ENCODE results near the gene ACAA2. TPM values are rescaled to one million over a fixed set of nuclear protein-coding genes. Genes with fewer than 3 reads are reported as not detected.
"Not testable (repeated sequence)": the region's sequence is repeated elsewhere in the genome, so short reads cannot be mapped to it uniquely, and the experiment has no call there.

ACAA2 gene
- total RNA-seq, 1 experiment from 2014 or later, result 136 TPM

DNA sequence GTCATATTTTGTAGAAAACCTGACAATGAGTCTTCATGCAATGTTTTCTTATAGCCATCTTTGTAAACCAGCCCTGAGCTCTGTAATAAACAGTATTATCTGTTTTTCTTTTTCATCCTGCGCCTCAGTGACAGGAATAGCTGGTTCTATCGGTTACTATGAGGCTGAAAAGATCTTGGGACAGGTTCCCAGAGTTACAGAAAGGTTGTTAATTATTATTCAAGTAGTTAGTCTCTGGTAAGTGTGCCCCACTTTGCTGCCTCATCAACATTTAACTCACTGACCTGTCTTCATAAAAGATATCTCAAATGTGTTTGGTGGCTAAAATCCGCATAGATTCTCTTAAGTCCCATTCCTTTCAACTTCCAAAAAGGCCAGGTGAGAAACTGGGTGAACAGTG is 18.6 kb downstream of the ACAA2 start (continued):
- TF ChIP-seq, protein P1, sequence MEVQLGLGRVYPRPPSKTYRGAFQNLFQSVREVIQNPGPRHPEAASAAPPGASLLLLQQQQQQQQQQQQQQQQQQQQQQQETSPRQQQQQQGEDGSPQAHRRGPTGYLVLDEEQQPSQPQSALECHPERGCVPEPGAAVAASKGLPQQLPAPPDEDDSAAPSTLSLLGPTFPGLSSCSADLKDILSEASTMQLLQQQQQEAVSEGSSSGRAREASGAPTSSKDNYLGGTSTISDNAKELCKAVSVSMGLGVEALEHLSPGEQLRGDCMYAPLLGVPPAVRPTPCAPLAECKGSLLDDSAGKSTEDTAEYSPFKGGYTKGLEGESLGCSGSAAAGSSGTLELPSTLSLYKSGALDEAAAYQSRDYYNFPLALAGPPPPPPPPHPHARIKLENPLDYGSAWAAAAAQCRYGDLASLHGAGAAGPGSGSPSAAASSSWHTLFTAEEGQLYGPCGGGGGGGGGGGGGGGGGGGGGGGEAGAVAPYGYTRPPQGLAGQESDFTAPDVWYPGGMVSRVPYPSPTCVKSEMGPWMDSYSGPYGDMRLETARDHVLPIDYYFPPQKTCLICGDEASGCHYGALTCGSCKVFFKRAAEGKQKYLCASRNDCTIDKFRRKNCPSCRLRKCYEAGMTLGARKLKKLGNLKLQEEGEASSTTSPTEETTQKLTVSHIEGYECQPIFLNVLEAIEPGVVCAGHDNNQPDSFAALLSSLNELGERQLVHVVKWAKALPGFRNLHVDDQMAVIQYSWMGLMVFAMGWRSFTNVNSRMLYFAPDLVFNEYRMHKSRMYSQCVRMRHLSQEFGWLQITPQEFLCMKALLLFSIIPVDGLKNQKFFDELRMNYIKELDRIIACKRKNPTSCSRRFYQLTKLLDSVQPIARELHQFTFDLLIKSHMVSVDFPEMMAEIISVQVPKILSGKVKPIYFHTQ (CRISPR knock-in tag; IDR thresholded peaks at IDR 0.05), result no peak
- TF ChIP-seq ZNF121 (CRISPR knock-in tag; IDR thresholded peaks at IDR 0.05), result no peak
- TF ChIP-seq MXD4 (CRISPR knock-in tag; IDR thresholded peaks at IDR 0.05; ENCODE audit: borderline replicate concordance), result no peak
- no peak for TF ChIP-seq CBFB (CRISPR knock-in tag; IDR thresholded peaks at IDR 0.05; ENCODE audit: low read depth)
- TF ChIP-seq, protein P2, sequence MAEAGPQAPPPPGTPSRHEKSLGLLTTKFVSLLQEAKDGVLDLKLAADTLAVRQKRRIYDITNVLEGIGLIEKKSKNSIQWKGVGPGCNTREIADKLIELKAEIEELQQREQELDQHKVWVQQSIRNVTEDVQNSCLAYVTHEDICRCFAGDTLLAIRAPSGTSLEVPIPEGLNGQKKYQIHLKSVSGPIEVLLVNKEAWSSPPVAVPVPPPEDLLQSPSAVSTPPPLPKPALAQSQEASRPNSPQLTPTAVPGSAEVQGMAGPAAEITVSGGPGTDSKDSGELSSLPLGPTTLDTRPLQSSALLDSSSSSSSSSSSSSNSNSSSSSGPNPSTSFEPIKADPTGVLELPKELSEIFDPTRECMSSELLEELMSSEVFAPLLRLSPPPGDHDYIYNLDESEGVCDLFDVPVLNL (CRISPR knock-in tag; IDR thresholded peaks at IDR 0.05; ENCODE audit: borderline replicate concordance, low read depth), result no peak
- no peak for TF ChIP-seq ETV6 (CRISPR knock-in tag; IDR thresholded peaks at IDR 0.05)
- no peak for TF ChIP-seq CREB1 (CRISPR knock-in tag; IDR thresholded peaks at IDR 0.05)
- TF ChIP-seq NR3C1 (CRISPR knock-in tag; conservative IDR thresholded peaks at IDR 0.05; ENCODE audit: low read depth), result no peak
- TF ChIP-seq NR2C2 (CRISPR knock-in tag; IDR thresholded peaks at IDR 0.05), result no peak
- TF ChIP-seq, protein P3, sequence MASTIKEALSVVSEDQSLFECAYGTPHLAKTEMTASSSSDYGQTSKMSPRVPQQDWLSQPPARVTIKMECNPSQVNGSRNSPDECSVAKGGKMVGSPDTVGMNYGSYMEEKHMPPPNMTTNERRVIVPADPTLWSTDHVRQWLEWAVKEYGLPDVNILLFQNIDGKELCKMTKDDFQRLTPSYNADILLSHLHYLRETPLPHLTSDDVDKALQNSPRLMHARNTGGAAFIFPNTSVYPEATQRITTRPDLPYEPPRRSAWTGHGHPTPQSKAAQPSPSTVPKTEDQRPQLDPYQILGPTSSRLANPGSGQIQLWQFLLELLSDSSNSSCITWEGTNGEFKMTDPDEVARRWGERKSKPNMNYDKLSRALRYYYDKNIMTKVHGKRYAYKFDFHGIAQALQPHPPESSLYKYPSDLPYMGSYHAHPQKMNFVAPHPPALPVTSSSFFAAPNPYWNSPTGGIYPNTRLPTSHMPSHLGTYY (CRISPR knock-in tag; IDR thresholded peaks at IDR 0.05), result no peak

DNA sequence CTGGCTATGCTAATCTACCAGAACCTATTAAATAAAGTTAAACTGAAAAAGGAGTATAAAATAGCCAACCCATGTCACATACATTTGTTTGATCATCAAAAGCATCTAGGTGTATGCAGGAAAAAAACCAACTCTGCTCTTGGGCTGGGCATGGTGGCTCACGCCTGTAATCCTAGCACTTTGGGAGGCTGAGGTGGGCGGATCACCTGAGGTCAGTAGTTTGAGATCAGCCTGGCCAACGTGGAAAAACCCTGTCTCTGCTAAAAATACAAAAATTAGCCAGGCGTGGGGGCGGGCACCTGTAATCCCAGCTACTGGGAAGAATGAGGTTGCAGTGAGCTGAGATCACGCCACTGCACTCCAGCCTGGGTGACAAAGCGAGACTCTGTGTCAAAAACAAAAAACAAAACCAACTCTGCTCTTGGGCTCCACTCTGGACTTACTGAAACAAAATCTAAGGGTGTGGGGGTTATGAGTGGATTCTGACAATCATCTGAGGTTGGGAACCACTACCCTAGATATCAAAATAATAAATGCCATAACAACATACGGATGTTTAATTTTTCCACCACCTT is 23.7 kb downstream of the ACAA2 start:
- peaks cover 69% of the 10 kb centered on the region for H3K36me3 Mint-ChIP-seq
- H3K9me3 Mint-ChIP-seq; H3K4me3 Mint-ChIP-seq; POLR2A ChIA-PET; ATAC-seq; H3K27me3 Mint-ChIP-seq (ENCODE audit: low read depth); DNase-seq (ENCODE audit: low spot score); H3K27ac Mint-ChIP-seq; H3K4me1 Mint-ChIP-seq: not testable (repeated sequence)
- CTCF ChIA-PET, result interaction anchor here (2.8 kb wide), 1 partner anchor 68 kb away, joined by 10 read pairs; no protein-coding TSS in a partner anchor

DNA sequence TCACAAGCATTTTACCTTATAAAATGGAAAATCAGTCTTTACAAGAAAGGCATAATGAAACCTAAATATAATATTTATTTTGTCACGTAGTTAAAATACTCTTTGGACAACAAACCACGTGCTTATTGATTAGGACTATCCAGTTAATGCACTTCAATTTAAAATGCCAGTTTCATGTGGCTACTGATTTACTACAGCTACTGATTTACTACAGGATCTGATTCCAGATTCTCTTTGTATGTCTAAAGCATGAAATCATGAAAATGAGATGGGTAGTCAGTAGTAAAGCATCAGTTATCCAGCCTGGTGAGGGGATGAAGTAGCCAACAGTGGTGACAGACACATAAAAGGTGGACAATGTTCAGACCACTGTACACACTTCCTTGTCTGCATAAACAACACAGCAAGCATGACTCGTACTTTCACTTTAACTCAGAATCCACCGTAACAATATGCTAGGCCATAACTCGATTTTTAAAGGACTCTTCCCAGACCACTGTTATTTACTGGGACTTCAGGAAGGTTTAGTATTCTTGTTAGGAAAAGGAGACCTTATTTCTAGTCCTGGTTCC is 24.9 kb downstream of the ACAA2 start:
- CTCF ChIA-PET, result interaction anchor here (2.8 kb wide), 1 partner anchor 70 kb away, joined by 10 read pairs; no protein-coding TSS in a partner anchor
- no peak overlapping the region for H3K27ac Mint-ChIP-seq
- no peaks in the 10 kb centered on the region for H3K27me3 Mint-ChIP-seq (ENCODE audit: low read depth)
- no peak overlapping the region for H3K4me3 Mint-ChIP-seq
- no peaks in the 10 kb centered on the region for H3K9me3 Mint-ChIP-seq
- DNase-seq (ENCODE audit: low spot score) (no peak), ATAC-seq (no peak)
- POLR2A ChIA-PET, result no interaction called here
- H3K4me1 Mint-ChIP-seq, result no peaks in the 10 kb centered on the region
- TF ChIP-seq, protein P4, sequence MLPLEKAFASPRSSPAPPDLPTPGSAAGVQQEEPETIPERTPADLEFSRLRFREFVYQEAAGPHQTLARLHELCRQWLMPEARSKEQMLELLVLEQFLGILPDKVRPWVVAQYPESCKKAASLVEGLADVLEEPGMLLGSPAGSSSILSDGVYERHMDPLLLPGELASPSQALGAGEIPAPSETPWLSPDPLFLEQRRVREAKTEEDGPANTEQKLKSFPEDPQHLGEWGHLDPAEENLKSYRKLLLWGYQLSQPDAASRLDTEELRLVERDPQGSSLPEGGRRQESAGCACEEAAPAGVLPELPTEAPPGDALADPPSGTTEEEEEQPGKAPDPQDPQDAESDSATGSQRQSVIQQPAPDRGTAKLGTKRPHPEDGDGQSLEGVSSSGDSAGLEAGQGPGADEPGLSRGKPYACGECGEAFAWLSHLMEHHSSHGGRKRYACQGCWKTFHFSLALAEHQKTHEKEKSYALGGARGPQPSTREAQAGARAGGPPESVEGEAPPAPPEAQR (CRISPR knock-in tag; IDR thresholded peaks at IDR 0.05), result no peak
- TF ChIP-seq, protein P5, sequence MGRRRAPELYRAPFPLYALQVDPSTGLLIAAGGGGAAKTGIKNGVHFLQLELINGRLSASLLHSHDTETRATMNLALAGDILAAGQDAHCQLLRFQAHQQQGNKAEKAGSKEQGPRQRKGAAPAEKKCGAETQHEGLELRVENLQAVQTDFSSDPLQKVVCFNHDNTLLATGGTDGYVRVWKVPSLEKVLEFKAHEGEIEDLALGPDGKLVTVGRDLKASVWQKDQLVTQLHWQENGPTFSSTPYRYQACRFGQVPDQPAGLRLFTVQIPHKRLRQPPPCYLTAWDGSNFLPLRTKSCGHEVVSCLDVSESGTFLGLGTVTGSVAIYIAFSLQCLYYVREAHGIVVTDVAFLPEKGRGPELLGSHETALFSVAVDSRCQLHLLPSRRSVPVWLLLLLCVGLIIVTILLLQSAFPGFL (CRISPR knock-in tag; IDR thresholded peaks at IDR 0.05; ENCODE audit: borderline replicate concordance), result no peak
- TF ChIP-seq RELA (CRISPR knock-in tag; IDR thresholded peaks at IDR 0.05; ENCODE audit: borderline replicate concordance) (no peak), ZNF416 (CRISPR knock-in tag; IDR thresholded peaks at IDR 0.05) (no peak), NFYB (CRISPR knock-in tag; conservative IDR thresholded peaks at IDR 0.05; ENCODE audit: low read depth) (no peak)
- TF ChIP-seq, protein P6, sequence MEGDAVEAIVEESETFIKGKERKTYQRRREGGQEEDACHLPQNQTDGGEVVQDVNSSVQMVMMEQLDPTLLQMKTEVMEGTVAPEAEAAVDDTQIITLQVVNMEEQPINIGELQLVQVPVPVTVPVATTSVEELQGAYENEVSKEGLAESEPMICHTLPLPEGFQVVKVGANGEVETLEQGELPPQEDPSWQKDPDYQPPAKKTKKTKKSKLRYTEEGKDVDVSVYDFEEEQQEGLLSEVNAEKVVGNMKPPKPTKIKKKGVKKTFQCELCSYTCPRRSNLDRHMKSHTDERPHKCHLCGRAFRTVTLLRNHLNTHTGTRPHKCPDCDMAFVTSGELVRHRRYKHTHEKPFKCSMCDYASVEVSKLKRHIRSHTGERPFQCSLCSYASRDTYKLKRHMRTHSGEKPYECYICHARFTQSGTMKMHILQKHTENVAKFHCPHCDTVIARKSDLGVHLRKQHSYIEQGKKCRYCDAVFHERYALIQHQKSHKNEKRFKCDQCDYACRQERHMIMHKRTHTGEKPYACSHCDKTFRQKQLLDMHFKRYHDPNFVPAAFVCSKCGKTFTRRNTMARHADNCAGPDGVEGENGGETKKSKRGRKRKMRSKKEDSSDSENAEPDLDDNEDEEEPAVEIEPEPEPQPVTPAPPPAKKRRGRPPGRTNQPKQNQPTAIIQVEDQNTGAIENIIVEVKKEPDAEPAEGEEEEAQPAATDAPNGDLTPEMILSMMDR (IDR thresholded peaks at IDR 0.05), result no peak
- TF ChIP-seq, protein P7, sequence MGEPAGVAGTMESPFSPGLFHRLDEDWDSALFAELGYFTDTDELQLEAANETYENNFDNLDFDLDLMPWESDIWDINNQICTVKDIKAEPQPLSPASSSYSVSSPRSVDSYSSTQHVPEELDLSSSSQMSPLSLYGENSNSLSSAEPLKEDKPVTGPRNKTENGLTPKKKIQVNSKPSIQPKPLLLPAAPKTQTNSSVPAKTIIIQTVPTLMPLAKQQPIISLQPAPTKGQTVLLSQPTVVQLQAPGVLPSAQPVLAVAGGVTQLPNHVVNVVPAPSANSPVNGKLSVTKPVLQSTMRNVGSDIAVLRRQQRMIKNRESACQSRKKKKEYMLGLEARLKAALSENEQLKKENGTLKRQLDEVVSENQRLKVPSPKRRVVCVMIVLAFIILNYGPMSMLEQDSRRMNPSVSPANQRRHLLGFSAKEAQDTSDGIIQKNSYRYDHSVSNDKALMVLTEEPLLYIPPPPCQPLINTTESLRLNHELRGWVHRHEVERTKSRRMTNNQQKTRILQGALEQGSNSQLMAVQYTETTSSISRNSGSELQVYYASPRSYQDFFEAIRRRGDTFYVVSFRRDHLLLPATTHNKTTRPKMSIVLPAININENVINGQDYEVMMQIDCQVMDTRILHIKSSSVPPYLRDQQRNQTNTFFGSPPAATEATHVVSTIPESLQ (CRISPR knock-in tag; IDR thresholded peaks at IDR 0.05), result no peak
- H3K36me3 Mint-ChIP-seq, result peaks cover 72% of the 10 kb centered on the region

Measured in WTC11 (cell line).